Activated CD4-positive, alpha-beta T cell treated with anti-CD3 and anti-CD28 coated beads, Interleukin-2, Interleukin-6, amounts not matched to agents 100 ng/mL and 50 ng/mL, durations not matched to agents 16 hours and 8 hours (primary cell): ENCODE data around the gene CD151.

ENCODE experiments used
- DNase-seq: peaks from one replicate; pipeline ENCODE4 v3.0.0-alpha.2; 2020

Gene CD151

DNA sequence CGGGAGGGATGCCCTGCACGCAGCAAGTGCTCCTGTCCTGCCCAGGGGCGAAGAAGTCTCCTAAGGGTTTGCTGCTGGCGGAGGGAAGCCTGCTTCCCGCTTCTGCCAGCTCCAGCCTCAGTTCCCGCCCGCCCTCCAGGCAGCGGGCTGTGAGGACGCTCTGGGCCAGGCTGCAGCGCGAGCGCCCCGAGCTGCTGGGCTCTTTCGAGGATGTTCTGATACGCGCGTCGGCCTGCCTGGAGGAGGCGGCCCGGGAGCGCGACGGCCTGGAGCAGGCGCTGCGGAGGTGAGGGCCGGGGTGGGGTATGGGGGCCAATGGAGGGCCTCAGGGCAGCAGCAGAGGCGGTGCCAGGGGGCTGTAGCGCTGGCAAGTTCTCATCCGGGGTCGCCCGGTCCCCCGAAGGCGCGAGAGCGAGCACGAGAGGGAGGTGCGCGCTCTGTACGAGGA lies 2.9 kb upstream of the CD151 start:
- DNase-seq, result no peak

DNA sequence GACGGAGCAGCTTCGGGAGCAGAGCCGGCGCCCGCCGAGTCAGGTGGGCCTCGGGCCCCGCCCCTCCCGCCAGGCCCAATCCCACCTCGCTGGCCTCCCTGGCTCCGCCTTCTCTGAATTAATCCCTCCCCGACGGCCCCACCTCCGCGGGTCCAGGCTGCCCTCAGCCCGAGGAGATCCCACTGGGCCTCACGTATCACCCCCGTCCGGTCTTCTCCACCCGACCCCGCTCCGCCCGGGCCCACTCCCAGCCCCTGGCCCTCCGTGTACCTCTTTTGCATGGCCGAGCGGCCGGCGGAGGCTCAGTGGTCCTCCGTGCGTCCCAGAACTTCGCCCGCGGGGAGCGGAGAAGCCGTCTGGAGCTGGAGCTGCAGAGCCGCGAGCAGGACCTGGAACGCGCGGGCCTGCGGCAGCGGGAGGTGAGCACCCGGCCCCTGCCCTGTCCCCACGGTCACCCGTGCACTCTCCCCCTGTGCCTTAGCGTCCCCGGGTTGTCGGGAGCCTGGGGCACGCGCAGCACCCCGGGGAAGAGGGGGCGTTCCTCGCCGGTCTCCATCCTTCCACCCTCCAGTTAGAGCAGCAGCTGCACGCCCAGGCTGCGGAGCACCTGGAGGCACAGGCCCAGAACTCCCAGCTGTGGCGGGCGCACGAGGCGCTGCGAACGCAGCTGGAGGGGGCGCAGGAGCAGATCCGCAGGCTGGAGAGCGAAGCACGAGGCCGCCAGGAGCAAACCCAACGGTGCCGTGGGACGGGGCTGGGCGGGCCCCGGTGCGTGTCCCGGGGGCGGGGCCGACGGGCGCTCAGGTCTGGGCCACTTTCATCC lies 2.2 kb upstream of the CD151 start:
- peak; percentile 64 for DNase-seq

DNA sequence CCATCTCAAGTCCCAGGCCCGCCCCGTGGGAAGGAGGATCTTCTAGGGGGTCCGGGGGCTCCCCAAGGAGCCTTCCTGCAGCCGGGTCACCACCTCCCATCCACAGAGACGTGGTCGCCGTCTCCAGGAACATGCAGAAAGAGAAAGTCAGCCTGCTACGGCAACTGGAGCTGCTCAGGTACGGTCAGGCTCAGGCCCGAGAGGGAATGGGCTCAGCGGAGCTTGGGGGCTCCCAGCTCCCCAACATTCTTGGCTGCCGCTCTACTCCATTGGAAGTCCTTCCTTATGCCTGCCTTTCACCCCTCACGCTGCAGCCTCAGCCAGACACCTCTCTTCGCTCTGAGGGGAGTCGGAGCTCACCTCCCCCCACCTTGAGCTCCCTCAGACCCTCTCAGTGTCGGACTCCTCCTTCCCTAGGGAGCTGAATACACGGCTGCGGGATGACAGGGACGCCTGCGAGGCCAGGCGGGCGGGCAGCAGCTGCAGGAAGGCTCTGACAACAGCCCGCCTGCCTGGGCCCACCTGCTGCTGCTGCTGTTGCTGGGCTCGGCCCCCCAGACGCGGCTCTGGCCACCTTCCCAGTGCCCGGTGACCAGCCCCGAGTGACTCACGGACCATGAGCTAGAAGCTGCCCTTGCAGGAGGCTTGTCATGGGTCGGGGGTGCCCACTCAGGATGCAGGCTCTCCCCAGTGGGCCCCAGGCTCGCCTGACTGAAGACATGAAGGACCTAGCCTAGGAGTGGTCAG lies 1.5 kb upstream of the CD151 start:
- no peak for DNase-seq

DNA sequence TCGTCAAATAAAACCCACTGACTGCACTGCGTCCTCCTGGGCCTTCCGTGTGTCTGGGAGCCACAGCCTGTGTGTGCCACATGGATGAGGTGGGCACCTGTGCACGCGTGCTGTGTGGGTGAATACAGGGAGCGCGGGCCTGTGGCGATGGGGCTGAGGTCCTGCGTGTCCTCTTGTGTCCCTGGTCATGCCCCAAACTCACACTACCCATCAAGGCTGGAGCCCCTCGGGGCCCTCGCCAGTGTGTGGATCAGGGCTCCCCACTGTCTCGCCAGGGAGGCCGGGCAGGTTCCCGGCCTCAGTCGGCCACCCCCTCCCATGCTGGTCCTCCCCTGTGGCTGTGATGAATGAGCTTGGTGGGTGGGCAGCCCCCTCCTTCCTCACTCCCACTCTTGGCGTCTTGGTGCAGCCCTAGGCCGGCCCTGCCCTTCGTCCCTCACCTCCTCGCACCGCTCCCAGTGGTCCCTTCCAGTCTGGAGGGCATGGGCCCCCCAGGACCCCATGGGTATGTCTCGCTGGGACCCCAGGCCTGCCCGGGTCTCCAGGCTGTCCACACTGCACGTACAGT lies 707 bp upstream of the CD151 start:
- no peak for DNase-seq

DNA sequence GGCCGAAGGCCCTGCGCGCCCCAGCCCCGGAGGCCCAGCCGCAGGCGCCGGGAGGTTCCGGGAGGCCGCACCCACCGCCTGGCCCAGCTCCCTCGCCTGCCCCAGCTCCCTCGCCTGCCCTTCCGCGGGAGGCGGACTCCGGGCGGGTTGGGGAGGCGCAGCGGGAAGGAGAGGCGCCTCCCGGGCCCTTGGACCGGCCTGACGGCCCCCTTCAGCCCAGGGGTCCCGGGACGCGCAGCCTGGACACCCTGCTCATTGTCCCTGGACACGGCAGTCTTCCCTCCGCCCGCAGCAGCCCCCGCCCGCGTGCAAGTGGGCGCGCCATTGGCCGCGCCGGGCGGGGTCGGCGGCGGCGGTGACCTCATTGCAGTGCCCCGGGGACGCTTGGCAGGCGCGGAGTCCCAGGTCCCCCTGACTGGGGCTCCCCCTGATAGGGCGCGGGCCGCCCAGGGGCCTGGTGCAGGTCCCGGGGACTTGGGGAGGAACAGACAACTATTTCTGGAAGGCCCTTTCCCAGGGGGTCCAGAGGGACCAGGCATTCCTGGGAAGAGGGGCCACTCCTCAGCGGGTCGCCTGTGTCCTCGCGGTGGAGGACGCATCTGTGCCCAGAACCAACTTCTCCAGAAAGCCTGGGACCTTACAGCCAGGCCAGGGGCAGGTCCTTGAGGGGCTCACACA lies 501 bp downstream of the CD151 start:
- DNase-seq, result no peak

DNA sequence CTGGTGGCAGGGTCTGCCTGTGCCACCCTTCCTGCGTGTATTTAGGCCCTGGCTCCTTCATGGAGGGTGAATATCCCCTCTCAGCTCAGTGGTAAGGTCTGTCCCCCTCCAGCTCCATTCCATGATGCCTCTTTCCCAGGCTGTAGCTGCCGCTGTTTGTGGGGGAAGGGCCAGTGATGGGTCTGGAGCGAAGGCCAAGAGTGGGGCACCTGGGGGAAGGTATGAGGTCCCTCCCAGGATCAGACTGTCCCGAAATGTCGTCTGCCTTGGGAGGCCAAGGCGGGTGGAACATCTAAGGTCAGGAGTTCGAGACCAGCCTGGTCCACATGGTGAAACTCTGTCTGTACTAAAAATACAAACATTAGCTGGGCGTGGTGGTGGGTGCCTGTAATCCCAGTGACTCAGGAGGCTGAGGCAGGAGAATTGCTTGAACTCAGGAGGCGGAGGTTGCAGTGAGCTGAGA lies 1.1 kb downstream of the CD151 start:
- no peak for DNase-seq

DNA sequence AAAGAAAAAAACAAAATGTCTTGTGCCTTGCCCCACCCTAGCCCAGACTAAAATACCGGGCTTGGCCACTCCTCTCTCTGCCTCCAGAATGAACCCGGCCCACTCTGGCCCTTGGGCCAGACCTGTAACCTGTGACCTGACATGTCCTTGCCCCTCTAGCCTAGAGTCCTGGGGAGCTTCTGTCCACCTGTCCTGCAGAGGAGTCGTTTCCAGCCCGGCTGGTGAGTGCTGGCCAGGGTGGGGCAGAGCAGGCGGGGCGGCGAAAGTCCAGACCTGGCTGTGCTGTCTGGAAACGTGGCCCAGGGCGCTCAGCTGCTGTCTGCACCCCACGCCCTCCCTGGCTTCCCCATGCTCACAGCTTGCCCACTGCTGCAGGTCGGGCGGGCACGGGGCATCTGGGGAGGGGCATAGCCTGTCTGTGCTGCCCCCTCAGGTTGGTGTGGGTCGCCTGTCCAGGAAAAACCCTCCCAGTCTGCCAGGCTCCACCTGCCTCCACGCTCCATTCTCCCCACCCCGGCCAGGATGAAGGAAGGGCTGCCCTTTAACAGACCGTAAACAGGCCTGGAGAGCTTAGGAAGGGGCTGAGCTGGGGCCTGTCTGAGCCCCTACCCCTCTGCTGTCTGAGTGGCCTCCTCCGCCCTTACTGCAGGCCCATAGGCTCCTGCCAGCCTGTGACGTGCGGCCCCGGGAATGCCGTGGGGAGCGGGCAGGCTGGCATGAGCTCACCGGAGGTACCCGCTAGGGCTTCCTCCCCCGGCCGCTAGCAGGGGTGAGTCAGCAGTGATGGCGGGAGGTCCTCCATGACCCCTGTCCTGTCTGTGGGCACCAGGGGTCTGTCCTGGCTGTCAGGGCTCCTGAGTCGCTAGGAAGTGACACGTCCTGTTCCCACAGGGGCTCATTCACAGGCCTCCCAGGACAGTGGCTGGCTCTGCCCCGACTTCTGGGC lies 1.9 kb downstream of the CD151 start:
- no peak for DNase-seq

DNA sequence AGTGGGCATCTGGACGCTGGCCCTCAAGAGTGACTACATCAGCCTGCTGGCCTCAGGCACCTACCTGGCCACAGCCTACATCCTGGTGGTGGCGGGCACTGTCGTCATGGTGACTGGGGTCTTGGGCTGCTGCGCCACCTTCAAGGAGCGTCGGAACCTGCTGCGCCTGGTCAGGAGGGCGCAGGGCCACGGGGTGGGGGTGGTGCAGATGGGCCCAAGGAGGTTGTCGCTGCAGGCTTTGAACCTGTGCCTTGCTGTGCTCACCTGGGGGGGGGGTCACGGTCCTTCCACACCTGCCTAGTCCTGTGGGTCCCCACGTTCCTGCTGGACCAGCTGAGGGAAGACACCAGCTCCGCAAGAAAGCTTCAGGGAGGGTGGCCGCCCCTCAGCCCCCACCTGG lies 3.5 kb downstream of the CD151 start:
- no peak for DNase-seq

DNA sequence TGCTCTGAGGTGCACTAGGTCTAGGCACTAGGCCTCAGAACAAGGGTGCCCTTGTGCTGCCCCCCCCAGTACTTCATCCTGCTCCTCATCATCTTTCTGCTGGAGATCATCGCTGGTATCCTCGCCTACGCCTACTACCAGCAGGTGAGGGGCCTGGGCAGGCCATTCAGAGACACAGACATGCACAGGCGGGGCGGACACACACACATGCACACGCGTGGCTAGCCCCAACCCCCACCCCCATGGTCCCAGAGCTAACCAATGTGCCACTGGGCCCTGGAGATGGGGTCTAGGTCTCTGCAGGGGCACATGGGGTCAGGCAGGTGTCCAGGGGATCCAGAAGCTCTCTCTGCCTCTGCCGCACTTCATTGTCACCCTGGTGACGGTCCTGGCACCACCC lies 3.9 kb downstream of the CD151 start:
- DNase-seq, result no peak

DNA sequence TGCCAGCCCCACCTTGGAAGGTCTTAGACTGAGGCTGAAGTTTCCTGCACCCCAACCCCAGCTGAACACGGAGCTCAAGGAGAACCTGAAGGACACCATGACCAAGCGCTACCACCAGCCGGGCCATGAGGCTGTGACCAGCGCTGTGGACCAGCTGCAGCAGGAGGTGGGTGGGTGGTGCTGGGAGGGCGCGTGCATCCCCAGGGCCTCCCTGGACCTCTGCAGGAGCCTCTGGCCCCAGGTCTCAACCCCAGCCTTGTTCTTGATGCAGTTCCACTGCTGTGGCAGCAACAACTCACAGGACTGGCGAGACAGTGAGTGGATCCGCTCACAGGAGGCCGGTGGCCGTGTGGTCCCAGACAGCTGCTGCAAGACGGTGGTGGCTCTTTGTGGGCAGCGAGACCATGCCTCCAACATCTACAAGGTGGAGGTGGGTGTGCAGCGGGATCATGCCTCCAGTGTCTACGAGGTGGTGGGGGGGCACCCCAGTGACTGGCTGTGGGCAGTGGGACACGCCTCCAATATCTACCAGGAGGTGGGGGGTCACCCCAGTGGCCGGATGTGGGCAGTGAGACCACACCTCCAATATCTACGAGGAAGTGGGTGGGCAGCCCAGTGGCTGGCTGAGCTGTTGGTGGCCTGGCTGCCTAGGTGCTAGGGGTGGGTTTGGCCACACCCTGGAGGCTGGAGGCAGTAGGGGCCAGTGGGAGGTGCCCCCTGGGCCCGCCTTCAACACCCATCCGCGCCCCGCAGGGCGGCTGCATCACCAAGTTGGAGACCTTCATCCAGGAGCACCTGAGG lies 4.6 kb downstream of the CD151 start:
- DNase-seq, result no peak

DNA sequence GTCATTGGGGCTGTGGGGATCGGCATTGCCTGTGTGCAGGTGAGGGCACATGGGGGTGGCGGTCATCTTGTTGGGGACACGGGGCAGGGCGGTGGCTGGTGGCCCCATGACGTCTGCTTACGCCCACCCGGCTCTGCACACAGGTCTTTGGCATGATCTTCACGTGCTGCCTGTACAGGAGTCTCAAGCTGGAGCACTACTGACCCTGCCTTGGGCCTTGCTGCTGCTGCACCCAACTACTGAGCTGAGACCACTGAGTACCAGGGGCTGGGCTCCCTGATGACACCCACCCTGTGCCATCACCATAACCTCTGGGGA lies 5.2 kb downstream of the CD151 start:
- no peak for DNase-seq

DNA sequence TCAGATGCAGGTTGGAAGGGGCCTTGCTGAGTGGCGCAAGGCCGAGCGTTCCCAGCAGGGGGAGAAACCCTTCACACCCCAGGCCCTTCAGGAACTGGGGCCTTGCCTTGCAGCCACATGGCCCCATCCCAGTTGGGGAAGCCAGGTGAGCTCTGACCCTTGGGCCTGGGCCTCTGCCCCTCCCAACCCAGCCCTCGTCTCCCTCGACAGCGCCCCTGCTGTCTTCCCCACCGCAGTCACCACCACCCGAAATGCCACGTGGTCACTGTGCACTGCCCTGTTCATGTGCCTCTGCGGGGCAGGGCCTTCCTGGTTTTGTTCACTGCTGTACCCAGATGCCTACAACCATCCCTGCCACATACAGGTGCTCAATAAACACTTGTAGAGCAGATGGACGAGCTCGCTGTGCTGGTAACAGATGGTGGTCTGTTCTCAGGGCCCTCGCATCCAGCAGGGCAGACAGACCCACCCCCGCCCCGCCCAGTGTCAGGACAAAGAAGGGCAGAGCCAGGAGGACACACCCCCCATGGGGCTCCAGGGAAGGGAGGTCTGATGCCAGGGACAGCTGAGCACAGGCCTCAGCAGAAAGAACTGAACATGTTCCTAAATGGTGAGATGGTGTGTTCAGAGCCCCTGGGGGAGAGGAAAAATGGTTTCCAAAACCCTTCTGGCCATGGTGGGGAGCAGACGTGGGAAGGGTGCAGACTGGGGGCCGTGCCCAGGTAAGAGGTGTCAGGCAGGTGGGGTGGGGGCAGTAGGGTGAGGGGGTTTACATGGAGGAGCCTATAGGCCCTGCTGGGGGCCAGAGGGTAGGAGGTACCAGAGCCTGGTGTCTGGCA lies 5.9 kb downstream of the CD151 start:
- no peak for DNase-seq

DNA sequence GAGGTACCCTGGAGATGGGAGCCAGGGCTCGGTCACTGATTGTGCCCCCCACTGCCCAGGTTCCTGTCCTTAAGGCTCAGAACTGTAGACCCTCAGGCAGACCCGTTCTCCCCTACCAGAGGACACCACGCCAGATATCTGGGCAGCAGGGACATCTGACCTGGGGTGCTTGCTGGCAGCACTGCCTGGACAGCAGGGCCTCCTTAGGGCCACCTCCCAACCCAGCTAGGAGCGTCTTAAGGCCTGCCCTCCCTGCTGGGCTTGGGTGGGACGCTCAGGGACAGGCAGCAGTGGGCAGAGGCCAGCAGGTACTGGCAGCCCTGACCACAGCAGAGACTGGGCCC lies 6.5 kb downstream of the CD151 start:
- DNase-seq, result no peak

DNA sequence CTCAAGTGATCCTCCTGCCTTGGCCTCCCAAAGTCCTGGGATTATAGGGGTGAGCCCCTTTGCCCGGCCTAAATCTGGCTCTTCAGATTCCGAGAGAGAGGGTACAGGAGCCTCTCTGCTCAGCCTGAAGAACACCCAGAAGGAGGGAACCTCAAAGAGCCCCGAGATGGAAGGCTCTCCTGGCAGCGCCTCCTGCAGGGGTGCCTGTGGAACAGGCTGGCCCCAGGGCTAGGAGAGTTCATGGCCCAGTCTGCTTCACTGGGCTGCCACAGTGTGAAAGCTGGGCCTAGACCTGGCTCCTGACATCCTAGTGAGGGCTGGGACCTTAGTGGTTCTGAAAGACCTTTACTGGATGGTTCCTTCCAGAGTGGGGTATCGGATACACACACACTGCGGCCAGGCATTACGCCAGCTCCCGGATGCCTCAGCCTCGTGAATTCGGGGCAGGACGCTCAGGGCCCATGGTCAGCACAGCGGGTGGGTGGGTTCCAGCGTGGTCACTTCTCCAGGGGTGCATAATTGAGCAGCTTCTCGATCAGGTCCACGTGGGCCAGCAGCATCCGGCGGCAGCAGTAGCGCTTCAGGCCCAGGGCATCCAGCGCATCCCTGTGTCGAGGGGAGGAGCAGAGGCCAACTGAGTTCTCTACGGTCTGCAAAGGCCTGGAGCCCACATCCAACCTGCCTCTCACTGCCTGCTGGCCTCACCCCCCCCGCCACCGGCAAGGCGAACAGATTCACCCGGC lies 7.3 kb downstream of the CD151 start:
- DNase-seq, result no peak

DNA sequence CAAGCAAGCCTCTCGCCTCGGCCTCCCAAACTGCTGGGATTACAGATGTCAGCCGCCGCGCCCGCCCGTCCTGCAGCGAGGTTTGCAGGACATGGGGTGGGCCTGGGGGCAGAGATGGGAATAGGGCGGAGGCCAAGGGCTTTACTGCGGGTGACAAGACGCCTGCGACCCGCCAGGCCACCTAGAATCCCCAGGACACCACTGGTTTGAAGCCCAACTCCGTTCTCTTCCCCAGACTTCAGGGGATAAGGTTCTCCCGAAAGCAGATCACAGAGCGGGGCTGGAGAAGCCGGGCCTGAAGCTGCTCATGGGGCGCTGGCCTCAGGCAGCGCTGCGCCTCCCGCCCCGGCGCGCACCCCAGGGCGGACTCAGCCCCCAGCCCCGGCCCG lies 9.2 kb downstream of the CD151 start:
- DNase-seq, result no peak

DNA sequence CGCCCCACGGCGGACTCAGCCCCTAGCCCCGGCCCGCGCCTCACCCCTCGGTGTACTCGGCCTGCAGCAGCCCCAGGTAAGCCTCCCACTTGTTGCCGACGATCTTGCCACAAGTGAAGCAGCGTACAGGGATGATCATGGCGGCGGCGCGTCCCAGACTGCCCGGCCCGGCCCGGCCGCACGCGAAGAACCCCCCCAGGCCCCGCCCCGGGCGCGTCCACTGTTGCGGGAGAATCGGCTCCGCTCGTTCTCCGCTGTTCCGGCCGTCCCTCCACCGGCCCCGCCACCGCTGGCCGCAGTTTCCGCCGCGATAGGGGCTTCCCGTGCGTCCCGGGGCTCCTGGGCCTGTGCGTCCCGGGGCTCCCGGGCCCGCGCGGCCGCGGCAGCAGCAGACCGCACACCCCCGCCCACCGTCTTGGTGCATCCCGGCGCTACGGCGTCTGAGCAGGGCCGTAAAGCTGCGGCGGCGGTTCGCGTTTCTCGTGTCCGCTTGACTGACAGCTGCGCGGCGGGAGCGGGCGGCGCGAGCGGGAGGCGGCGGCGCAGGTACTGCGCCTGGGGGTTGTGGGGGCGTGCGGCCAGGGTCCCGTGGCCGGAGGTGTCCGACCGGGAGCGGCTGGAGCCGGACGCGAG lies 9.7 kb downstream of the CD151 start, which contains the start of the genes POLR2L and TSPAN4:
Gene POLR2L (minus strand): TSS at position 160 of the 633 bp plus-strand sequence. CDS start 21 bp downstream, at position 139.
Gene TSPAN4 (plus strand): TSS at position 483 of the 633 bp plus-strand sequence. CDS start 7,453 bp downstream, outside the sequence.
- peak; percentile 91 for DNase-seq

DNA sequence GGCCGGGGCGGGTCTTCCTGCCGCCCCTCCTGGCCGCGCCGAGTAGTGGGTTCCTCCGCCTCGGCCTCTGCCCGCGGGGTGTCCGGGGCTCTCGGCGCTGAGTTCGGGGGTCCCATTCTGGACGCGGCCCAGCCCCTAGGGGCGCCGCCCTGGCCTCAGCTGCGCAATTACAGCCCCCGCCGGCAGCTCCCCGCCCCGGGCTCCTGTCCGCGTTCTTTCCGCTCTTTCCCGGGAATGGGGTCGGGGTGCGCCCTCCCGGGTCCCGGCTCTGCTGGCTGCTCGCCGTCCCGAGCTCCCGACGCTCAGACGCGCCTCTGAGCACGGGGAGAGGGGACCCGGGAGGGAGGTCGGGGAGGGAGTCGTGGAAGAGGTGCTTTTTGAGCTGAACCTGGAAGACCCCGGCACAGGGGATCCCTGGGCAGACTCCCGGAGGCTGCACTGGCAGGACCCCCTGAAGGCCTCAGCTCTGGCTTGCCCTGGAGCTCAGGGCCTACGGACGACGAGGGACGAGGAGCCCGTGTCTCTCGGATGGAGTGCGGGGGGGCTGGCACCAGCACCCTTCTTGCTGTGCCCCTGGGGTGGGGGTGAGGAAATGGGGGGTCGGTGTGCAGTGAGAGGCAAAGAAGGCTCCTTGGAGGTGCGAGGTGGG lies 10.5 kb downstream of the CD151 start:
- no peak for DNase-seq
